ENCODE results near the gene LDHB.
"Not testable (repeated sequence)": the region's sequence is repeated elsewhere in the genome, so short reads cannot be mapped to it uniquely, and the experiment has no call there.

Gene LDHB

GRCh38 chr12:21657326-21658077, at the start of gene LDHB:
LDHB (minus strand) TSS chr12:21657842; CDS start chr12:21654671, 3,171 bp downstream.
- DNase-seq = peak; percentile 100

GRCh38 chr12:21704847-21705246, 47.2 kb upstream of the LDHB start:
- DNase-seq = no peak

- DNase-seq = no peak
These were observed 42.2 kb upstream of the LDHB start for GRCh38 chr12:21699851-21700250.

- peak; percentile 69 for DNase-seq
These were observed 40.4 kb upstream of the LDHB start for GRCh38 chr12:21697904-21698630.

- DNase-seq = no peak
These were observed 39.0 kb upstream of the LDHB start for GRCh38 chr12:21696625-21697024.

GRCh38 chr12:21695986-21696385, 38.3 kb upstream of the LDHB start:
- DNase-seq = no peak

- DNase-seq = no peak
These were observed 37.0 kb upstream of the LDHB start for GRCh38 chr12:21694660-21695059.

GRCh38 chr12:21691515-21691914, 33.9 kb upstream of the LDHB start:
- no peak for DNase-seq

- DNase-seq = no peak
These were observed 33.2 kb upstream of the LDHB start for GRCh38 chr12:21690704-21691368.

GRCh38 chr12:21683115-21683514, 25.5 kb upstream of the LDHB start:
- DNase-seq = no peak

- peak; percentile 74 for DNase-seq
These were observed 21.3 kb upstream of the LDHB start for GRCh38 chr12:21678959-21679358.

GRCh38 chr12:21677622-21678277, 20.1 kb upstream of the LDHB start:
- DNase-seq = no peak

- no peak for DNase-seq
These were observed 19.6 kb upstream of the LDHB start for GRCh38 chr12:21677204-21677603.

- DNase-seq = no peak
These were observed 19.1 kb upstream of the LDHB start for GRCh38 chr12:21676776-21677175.

GRCh38 chr12:21675641-21676040, 18.0 kb upstream of the LDHB start:
- DNase-seq = no peak

GRCh38 chr12:21675096-21675495, 17.5 kb upstream of the LDHB start:
- no peak for DNase-seq

- DNase-seq = not testable (repeated sequence)
These were observed 16.3 kb upstream of the LDHB start for GRCh38 chr12:21673830-21674552.

- DNase-seq = no peak
These were observed 14.5 kb upstream of the LDHB start for GRCh38 chr12:21672146-21672545.

- DNase-seq = no peak
These were observed 9.1 kb upstream of the LDHB start for GRCh38 chr12:21666722-21667121.

GRCh38 chr12:21665816-21666215, 8.2 kb upstream of the LDHB start:
- DNase-seq = no peak

- no peak for DNase-seq
These were observed 4.6 kb upstream of the LDHB start for GRCh38 chr12:21662122-21662792.

All from hematopoietic multipotent progenitor cell treated with erythropoietin and hydrocortisone succinate and interleukin-3 and kit ligand, for 4 days (in vitro differentiated cells).